ENCODE results near the gene TCF7L1.
A peak's percentile ranks its signal among the peaks of the same experiment; 100 is the strongest.

The TCF7L1 gene

DNA sequence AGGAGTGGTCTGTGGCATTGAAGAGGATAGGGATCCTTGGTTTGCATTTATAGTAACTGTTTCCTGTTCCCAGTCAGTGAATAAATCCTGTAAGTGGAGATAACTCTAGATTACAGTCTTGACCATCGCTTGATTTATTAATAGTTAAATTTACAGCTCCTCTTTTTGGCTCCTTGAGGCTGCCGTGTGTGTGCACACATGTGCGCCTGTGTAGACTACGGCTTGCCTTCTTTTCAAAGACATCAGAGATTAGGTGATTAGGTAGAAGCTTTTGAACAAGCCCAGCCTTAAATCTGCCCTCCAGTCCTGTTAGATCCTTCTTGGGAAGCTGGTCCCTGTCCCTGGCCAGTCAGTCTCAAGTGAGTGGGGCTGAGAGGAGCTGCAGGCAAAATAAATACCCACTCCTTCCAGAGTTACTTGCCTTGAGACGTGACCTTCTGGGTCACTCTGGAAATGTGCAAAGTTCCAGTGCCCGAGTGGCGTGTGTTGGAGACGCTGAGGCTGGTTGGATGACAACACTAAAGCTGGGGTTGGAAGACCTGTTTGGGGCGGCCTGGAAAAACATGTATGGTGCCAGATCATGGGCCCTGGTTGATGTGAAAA, 32.0 kb downstream of the TCF7L1 start:
- DNase-seq, result no peak

DNA sequence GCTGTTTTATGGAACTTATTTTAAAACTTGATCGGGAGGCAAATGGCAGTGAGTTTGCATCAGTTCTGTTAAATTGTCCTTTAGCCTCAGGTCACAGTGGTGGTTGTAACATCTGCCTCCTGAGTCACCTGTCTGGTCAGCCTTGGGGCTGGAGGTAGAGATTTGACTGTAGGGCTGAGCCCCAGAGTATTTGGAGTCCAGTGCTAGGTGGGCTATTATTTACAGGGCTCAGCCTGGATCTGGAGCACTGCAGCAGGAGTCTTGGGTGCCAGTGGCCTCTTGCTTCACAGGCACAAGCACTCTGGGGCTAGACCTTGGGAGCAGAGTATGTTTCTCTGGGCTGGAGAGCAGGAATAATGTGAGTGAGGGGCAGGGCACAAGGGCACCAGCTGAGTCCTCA, 32.8 kb downstream of the TCF7L1 start:
- DNase-seq, result no peak

DNA sequence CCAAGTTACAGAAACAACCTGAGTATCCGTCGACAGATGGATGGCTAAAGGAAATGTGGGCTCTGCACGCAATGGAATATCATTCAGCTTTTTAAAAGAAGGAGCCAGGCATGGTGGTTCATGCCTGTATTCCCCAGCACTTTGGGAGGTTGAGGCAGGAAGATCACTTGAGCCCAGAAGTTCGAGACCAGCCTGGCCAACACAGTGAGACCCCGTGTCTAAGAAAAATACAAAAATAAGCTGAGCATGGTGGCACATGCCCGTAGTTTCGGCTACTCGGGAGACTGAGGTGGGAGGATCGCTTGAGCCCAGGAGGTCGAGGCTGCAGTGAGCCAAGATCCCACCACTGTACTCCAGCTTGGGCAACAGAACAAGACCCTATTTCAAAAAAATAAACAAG, 34.3 kb downstream of the TCF7L1 start:
- DNase-seq, result no peak

DNA sequence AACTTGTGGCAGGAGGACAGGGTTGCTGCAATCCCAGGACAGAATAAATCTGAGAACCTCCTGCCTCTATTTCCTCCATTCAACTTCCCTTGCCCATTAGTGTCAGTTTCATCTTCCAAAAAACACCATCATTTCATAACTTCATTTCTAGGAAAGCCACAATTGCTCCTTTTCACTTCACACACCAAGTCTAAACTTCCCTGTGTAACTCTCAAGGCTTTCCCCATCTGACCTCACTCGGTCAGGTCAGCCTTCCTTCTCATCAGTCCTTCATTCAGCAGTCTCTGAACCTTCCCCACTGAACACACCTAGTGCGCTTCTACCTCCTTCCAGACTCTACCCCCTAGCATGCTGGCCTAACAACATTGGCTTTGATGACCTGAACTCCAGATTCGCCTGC, 35.8 kb downstream of the TCF7L1 start:
- no peak for DNase-seq

DNA sequence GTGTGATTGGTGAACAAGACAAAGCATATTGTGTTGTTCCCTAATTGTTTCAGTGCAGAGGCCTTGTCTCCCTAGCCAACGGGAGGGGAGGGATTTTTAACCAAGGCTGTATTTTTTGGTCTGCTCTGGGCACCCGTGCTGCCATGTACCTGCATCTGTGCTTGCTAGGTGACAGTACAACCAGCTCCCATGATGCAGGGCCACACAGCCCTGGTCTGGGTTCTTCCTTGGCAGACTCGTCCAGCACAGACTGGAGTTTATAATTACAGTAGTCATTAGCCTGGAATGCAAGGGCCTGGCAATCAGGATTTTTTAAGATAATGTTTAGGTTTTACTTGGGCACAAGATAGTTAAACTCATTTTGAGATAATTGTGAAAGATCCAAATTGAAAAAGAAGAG, 36.4 kb downstream of the TCF7L1 start:
- no peak for DNase-seq

DNA sequence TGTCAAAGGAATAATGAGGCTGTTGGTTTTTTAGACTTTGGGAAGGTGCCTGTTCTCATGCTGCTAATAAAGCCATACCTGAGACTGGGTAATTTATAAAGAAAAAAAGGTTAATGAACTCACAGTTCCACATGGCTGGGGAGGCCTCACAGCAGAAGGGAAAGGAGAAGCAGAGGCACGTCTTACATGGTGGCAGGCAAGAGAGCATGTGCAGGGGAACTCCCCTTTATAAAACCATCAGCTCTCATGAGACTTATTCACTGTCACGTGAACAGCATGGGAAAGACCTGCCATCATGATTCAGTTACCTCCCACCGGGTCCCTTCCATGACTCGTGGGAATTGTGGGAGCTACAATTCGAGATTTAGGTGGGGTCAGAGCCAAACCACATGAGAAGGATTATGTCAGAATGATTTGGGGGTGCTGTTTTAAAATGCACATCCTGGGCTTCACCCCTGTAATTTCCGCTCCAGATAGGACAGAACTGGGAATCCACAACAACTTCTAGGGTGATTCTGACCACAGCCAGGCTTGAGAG, 37.8 kb downstream of the TCF7L1 start:
- no peak for DNase-seq

DNA sequence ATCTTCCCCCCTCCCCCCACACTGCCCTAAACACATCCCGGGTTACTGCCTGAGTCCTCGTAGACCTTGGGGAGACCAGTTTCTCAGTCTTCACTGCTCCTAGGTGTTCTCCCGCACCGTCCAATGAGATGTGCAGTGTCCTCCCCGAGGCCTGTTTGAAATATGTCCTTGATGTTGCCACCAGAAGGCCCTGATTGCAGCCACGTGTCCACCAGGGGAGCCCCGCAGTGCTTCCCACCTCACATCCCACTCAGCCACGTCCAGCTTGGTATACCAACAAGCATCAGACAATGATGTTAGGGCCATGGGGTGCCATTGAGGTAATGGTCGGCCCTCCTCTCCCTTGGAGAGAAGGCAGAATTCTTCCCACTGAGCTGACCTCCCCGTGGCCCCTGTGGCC, 38.7 kb downstream of the TCF7L1 start:
- no peak for DNase-seq

DNA sequence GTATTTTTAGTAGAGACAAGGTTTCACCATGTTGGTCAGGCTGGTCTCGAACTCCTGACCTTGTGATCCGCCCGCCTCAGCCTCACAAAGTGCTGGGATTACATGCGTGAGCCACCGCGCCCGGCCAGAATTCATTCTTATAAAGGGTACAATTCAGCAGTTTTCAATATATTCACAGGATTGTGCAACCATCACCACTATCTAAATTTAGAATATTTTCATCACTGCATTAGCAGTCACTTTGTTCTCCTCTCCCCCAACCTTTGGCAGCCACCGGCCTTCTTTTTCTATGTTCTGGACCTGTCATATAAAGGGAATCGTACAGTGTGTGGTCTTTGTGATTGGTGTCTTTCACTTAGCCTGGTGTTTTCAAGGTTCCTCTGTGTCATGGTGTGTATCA, 40.7 kb downstream of the TCF7L1 start:
- no peak for DNase-seq

DNA sequence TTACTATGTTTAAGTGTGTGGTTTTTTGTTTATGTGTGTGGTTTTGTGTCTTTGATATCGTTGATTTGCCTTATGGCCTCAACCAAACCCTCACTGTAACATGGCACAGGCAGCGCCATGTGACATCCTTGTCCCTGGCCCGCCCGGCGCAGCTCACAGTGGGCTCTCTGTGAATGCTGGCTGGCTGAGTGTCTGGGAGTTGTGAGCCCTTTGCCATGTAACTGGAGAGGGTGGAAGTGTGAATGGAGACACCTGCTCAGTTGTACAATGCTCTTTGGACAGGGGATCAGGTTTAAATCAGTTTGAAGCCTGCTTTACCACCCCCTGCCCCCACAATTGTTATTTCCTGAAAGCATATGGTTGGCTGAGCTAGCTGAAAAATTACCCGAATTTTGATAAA, 41.8 kb downstream of the TCF7L1 start:
- no peak for DNase-seq

DNA sequence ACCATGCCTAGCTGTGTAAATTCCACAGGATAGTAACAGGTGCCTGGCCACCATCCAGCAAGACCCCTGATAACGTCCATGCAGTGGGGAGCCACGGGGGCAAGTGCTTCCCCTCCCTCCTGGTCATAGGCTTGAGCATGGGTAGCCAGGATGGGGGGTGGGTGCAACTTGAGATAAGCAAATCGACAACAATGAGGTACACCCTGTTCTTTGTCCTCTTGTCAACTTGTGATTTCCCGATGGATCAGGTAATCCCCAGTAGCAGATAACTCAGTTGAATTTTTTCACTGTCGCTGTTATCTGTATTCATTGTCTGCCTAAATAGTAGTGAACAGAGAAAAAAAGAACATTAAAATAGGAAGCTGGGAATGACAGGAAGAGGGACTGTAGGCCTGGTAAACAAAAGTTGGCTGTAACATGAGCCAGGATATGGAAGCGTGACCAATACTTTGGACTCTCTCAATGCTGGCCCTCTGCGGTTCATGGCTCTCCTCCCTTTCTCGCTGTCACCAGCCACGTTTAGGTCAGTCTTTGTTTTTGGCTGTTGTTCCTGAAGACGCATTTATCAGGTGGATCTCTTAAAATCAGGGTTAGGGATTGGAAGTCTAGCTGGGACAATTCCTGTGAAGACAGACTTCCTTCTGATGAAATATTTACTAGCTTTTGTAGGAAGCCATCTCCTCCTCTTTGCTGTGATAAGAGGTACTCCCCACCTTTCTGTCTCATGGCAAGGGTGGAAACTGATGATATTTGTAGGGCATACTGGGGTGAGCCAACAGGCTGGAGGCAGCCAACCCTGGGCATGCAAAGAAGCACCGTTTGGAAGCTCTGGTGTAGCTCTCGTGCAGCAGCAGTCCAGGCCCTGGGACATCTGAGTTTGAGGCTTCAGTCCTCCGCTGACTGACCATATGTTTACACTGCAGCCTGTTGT, 42.4 kb downstream of the TCF7L1 start:
- DNase-seq, result peak; percentile 52

DNA sequence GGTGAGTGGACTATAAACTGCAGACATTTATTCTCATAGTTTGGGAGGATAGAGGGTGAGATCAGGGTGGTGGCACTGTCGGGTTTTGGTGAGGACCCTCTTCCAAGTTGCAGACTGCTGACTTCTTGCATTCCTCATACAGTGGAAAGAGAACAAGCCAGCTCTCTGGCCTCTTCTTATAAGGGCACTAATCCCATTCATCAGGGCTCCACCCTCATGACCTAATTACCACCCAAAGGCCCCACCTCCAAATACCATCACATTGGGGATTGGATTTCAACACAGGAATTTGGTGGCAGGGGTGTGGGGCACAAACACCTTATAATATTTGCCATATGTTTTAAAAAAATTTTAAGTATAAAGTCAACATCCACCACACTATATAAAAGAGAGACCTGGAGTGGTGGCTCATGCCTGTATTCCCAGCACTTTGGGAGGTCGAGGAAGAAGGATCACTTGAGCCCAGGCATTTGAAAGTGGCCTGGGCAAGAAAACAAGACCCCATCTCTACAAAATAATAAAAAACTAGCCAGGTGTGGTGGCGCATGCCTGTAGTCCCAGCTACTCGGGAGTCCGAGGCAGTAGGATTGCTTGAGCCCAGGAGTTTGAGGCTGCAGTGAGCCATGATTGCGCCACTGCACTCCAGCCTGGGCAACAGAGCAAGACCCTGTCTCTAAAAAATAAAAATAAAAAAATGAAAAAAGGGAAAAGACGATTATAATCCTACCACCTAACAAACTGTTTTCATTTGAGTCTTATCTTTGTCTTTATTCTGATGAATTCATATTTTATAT, 44.0 kb downstream of the TCF7L1 start:
- DNase-seq, result no peak

DNA sequence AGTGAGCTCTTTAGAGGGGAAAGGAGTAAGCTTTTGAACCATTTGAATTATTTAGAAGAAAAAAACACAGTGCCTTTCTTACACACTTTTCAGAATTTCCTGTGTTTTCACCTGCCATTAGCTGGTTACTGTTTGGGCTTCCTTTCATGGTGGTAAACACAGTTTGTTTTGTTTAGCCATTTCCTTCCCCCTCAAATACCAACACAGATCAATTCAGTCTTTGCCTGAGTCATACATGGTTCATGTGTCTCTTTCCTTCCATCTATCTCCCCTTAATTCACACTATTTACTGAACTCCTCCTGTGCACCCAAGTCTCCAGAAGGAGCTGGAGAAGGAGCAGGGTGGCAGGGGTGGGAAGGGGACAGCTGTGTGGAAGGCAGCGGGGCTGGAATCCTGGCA, 45.0 kb downstream of the TCF7L1 start:
- no peak for DNase-seq

DNA sequence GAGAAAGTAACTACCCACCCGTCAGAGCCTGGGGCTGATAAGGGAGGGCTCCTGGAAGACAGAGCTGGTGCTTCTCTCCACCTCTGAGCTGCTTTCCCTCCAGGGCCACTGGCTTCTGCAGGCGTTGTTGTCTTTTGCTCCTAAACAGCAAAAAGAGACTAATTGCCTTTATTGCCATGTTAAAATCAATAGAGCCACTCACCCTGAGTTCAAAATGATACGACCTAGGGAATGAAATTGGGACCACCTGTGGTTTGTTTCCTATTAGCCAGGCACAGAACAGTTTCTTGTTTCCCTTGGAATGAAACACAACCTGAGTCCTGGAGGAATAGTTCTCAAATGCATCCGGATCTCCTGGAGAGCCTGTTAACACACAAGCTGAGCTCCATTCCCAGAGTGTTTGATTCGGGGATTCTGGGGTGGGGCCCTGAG, 45.8 kb downstream of the TCF7L1 start:
- DNase-seq, result no peak

DNA sequence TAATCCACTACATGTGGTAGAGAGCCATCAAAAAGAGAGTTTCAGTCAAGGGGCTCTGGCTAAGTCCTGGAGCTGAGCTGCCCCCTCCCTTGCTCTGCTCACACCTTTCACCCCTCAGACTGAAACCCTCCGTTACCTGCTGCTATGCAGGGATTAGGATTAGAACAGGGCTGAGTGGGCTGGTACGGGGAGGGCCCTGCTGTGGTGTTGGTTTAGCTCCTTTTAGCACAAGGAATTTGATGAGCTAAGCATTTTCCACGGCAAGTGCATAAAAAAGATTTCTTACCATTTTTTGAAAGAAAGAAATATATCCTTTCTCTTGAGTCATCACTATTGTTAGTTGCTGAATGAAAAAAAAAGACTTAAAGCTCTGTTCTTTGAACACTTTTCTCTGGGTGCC, 46.3 kb downstream of the TCF7L1 start:
- DNase-seq, result no peak

DNA sequence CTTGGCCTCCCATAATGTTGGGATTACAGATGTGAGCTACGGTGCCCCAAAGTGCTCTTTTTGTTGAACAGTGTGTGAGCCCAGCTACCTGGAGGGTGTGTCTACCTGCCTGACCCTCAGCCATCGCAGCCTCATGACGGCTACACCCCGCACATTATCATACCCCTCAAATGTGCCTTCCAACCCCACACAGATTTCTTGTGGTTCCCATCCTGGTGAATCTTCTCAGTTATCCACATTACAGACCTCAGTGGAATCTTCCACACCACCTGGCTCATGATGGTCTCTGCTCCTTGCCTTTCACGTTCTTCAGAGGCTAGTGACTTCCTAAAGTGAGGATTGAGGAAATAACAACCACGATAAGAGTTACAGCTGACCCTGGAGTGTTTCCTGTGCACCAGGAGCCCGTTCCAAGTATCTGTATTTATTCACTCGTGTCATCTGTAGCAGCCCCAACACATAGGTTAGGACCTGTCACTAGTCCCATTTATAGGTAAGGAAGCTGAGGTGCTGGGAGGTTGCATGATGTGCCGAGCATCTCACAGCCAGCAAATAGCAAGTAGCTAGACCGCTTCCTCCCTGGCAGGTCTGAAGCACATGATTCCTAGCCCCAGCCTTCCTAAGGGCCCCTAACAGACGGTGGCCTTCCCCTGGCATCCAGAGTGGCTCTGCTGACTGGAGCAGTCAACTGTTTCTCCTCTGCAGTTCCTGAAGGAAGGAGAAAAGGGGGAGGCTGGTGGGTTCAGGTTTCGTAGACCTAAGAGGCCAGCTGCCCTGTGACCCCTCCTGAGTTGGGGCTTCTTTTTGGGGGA, 47.3 kb downstream of the TCF7L1 start:
- DNase-seq, result peak; percentile 34

DNA sequence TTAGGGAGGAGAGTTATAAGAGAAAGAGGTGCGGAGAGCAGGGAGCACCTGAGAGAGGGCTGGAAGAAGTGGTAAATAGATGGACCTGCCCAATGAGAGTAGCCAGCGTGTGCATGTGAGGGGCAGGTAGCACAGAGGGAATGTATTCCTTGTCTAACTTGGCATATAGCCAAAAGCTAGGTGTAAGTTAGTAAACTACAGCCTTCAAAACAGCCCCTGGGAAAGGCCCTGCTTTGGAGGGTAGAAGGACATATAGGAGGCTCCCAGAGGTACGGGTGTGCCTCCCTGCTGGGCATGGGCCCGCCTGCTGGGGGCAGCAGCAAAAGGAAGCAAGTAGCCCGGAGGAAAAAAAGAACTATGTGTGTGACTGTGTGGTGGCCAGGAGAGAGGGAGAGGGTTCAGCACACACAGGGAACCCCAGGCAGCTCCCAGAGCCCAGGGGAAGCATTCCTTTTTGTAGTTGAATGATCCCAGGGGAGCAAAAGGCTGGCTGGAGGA, 48.0 kb downstream of the TCF7L1 start:
- peak; percentile 34 for DNase-seq

DNA sequence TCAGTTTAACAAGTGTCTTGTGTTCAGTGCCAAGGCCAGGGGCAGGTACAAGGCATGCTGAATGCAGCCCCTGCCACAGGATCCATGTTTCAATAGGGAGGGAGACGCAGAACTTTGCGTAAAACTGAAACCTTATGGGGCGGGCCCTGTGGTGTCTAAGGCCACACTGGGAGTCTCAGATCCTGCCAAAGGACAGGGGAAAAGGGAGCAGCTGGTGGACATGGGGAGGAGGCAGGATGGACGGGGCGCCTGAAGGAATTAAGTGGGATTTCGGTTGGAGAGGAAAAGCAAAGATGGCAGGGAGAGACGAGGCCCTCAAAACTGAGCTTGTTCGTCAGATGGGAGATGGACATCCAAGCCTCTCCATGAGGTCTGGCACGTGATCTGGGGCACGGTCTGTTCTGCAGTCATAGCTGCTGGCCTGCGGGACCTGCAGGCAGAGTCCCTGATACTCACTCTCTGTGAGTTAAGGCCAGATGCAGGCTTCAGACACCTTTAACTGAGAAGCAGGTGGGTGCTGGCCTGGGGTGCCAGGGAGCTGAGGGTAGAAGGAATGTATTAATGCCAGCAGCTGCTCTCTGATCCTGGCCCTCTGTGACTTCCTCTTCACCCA, 48.8 kb downstream of the TCF7L1 start:
- no peak for DNase-seq

DNA sequence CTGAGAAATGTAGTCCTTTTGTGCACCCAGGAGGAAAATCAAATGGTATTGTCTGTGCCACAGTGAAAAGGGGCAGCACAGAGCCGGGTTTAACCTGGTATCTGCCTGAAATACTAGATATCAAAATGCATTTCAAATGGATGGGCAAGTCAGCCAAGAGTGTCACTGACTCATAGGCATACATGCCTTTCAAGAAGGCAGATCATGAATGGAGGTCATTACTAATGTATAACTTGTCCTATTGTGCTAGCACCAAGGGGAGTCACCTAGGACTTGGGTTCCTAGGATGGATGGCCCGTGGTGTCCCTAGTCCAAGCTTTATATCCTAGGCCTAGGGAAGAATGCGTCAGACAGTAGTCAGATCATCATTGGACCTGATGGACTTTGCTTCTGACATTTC, 49.9 kb downstream of the TCF7L1 start:
- no peak for DNase-seq

DNA sequence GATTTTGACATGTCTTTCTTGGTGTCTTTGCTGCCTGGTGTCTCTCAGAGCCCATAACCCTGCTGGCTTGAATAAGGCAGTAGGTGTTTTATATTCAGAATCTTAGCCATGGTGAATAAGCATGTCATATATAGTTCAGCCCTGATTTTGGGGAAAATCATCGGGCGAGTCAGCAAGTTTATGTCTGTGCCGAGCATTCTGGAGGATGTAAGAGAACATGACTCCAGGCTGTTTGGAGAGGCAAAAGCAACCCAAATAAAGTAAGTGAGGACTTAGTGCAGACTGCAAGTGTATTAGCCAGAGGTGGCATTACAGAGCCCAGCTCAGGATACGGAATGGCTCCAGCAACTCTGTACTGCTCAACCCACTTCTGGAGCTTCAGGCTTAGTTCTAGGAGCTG, 50.3 kb downstream of the TCF7L1 start:
- DNase-seq, result no peak

DNA sequence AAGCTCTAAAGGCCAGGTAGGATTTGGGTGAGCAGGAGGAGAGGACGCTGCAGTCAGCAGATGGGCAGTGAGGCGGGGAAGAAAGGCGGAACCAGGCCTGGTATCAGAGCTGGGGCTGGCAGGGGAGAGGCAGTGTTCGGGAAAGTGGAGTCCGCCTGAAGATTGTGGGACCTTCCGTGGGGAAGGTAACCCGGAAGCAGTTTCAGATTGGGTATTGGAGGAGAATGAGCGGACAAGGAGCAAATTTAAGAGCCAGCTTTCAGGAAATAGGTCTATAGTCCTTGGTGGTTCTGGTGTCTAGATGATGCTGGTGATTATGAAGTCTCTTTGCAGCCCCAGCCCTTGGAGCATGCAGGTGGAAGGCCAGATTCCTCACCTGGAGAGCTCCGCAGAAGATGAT, 51.0 kb downstream of the TCF7L1 start:
- no peak for DNase-seq

DNA sequence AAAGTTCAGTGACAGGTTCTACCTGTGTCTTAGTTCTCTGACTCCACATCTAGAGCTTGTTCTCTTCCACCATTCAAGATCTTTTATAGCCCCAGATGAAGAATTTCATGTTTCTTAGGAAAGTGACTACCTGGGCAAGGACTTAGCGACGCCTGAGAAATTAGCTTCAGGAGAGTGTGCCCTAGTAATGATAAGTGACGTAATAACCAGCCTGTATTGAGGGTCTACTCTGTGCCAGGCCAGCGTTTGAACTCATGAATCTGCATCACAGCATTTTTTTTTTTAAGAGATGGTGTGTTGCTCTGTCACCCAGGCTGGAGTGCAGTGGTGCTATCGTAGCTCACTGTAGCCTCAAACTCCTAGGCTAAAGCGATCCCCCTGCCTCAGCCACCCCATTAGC, 51.8 kb downstream of the TCF7L1 start:
- DNase-seq, result no peak

DNA sequence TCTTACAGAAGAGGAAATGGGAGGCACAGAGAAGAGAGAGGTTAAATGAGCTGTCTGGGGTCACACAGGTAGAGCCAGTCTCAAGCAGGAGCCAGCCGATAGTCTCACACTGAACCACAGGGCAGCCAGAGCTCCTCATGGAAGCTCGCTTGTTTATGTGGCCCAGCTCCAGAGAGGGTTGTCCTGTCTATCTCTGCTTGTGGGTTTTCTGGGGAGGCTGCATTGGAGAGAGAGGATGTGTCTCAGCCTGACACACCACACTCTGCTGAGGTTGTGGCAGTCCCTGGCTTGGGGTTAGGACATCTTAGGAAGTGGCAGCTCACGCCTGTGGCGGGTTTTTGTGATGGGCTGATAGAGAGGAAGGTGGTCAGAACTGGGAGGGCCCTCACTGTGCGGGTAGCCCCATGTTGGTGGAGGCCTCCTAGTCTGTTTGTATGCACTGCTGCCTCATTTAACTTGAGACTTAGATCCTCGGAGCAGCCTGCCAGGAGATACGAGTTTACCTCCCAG, 52.3 kb downstream of the TCF7L1 start:
- no peak for DNase-seq

All from DMS79 treated with DMSO at 0.1 percent for 48 hours (cell line).